Activated CD4-positive, alpha-beta T cell treated with anti-CD3 and anti-CD28 coated beads, Interleukin-10, Interleukin-2, amounts not matched to agents 100 ng/mL and 50 ng/mL, durations not matched to agents 16 hours and 8 hours (primary cell): ENCODE data around the gene ZRANB3.
"Not testable (repeated sequence)": the region's sequence is repeated elsewhere in the genome, so short reads cannot be mapped to it uniquely, and the experiment has no call there.

Experiments used
- DNase-seq: peaks from one replicate; pipeline ENCODE4 v3.0.0-alpha.2; 2020

ZRANB3 gene

GRCh38 chr2:135530313-135531230, at the start of gene ZRANB3:
Gene ZRANB3, minus strand, starts transcription at chr2:135531218.
- peak; percentile 97 for DNase-seq

DNA sequence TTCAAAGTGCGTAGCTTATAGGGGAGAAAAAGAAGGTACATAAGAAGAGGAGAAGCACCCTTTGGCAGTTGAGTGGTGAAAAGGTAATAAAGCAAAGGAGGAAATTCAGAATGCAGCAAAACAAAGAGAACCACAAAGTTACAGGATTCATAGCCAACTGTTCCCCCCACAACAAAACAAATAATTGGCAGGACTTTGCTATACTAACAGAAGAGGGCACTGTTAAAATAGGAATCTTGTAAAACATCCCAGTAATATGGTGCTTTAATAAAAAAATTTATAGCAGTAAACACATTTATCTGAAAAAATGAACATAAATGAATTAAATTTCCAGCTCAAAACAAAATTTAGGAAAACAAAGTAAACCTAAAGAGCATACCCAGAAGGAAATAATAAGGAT, 42.6 kb upstream of the ZRANB3 start:
- DNase-seq = no peak

DNA sequence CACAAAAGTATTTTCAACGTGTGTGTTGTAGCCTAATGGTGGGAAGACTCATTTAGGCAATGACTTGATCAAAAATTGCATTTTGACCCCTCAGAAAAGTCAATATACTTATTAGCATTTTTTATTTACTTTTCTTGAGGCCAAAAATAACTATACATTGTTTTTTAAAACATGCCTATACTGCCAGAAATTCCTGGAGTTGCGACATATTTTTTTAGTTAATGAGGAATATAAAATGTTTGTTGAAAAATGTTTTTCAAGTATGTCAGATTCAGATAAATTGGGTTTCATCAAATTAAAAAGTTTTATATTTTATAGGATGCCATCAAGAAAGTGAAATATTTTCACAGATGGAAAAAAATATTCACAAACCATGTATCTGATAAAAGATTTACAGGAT, 39.9 kb upstream of the ZRANB3 start:
- DNase-seq = no peak

DNA sequence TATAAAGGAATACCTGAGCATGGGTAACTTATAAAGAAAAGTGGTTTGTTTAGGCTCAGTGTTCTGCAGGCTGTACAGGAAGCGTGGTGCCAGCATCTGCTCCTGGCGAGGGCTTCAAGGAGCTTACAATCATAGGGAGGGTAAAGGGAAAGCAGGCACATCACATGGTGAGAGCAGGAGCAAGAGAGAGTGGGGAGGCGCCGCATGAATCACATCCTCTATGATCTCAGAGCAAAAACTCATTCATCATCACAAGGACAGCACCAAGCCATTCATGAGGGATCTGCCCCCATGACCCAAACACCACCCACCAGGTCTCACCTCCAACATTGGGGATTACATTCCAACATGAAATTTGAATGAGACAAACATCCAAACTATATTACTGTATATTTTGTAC, 32.8 kb upstream of the ZRANB3 start:
- DNase-seq = peak; percentile 21

DNA sequence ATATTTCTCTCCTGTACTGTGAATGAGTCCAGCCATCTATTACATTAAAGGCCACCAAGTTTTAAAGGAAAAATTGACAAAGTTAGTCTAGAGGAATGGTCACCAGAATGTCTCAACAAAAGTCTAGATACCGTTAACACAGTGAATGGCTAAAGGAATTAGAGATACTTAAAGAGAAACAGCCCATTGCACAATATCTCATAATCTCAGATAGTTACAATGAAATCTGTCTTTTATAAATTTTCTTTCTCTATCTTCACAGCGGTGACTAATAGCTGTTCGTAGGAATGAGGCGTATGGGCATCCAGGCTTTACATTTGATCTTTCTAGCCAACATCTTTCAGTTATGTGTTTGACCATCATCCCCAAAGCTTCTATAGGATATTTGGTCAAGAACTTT, 30.9 kb upstream of the ZRANB3 start:
- DNase-seq = no peak

DNA sequence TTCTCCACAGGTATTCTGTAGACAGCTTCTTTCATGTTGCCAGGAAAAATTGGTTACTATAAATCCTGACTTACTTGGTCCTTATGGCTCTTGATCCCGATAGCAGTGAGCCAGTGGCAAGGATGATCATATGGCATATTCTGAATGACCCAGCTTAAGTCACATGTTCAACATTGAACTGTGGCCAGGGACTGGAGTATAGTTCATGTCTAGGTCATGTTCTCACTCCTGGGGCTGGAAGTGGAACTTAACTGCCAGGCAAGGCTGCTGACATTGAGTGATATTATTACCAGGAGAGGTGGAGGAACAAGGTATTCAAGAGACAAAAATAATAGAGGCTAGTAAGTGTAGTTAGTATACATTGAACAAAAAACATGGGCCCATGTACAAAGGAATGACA, 26.5 kb upstream of the ZRANB3 start:
- DNase-seq = no peak

DNA sequence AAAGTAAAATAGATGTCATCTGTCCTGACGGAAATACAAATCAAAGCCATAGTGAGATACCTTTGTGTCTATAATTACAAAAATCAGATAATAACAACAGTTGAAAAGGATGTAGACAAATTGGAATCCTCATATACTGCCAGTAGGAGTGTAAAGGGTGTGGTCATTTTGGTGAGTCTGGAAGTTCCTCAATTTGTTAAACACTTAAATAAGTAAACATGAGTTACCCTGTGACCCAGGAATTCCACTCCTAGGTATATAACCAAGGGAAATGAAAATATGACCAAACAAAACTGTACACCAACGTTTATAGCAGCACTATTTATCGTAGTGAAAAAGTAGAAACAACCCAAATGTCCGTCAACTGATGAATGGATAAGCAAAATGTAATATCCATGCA, 24.3 kb upstream of the ZRANB3 start:
- no peak for DNase-seq

- no peak for DNase-seq
Observed at GRCh38 chr2:135552887-135553286, 21.9 kb upstream of the ZRANB3 start.

GRCh38 chr2:135551356-135551755, 20.3 kb upstream of the ZRANB3 start:
- no peak for DNase-seq

GRCh38 chr2:135547311-135547710, 16.3 kb upstream of the ZRANB3 start:
- no peak for DNase-seq

- DNase-seq = peak; percentile 76
Observed at GRCh38 chr2:135546436-135546835, 15.4 kb upstream of the ZRANB3 start.

DNA sequence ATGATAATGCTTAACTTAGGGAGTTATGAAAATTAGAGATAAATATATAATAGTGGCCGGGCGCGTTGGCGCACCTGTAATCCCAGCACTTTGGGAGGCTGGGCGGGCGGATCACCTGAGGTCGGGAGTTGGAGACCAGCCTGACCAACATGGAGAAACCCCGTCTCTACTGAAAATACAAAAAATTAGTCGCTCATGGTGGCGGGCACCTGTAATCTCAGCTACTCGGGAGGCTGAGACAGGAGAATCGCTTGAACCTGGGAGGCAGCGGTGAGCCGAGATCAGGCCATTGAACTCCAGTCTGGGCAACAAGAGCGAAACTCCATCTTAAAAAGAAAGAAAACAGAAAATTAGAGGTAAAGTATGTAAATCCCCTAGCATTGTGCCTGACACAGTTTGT, 2.5 kb upstream of the ZRANB3 start:
- DNase-seq = not testable (repeated sequence)

DNA sequence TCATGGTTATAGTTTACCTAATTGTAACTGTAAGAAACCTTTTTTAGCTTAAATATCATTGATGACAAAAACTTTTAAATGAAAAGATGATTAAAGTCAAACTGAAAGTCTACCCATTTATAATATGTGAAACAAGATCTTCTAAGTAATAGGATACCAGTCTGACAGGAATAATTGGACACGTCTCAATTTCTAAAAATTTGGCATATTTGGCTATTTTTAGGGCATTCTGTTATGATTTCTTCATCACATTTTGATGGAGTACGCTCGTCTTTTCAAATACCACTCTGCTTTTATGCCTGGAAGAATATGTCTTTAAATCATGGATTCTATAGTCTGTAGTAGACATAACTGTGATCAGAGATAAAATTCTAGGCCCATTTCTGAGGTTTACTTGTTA, 1.6 kb upstream of the ZRANB3 start:
- DNase-seq = no peak

DNA sequence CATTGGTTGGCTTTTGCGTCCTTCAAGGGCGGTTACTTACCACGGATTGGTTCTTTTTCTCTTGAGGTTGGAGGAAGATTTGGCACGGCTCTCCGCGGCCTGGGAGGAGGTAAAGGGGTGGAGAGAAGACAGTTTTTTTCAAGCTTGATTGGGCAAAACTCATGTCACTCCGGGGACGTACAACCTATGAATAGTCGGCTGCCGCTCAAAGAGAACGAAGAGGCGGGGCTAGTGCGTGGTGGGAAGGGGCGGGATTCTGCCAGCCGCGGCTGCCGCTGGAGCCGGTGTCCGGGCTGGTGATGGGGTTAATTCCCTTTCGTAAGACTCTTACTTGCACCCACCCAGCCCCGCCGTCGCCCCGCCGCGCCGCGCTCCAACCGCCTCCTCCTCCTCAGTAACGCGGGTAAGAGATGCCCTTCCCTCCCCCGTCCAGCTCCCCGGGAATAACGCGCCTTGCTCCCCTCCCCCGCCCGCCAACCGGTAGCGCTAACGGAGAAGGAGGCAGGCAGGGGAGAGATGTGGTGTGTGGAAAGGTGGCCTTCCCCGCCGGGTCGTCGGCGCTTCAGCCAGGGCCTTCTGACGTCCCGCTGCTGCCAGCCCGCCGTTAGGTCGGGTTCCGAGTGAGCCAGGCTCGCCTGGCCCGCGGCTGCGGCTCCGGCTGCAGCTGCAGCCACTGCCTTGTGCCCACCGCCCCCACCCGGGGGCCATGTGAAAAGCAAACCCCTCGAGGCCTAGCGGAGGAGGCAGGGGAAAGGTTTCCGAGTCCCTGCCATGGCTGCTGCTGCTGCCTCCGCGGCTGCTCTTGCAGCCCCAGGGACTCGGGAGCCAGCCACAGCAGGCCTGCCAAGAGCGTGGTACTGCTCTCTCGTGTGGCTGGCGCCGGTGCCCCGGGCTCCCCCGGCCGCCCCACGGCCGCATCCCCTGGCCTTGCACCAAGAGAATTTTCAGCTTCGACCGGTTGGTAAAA, 496 bp upstream of the ZRANB3 start, which contains the start of gene R3HDM1:
R3HDM1 (plus strand) TSS at position 254 of the 967 bp plus-strand sequence. CDS start 73,362 bp downstream, outside the sequence.
- DNase-seq = peak; percentile 99

GRCh38 chr2:135528006-135528405, 3.0 kb downstream of the ZRANB3 start:
- DNase-seq = no peak

GRCh38 chr2:135525786-135526185, 5.2 kb downstream of the ZRANB3 start:
- DNase-seq = peak; percentile 18

DNA sequence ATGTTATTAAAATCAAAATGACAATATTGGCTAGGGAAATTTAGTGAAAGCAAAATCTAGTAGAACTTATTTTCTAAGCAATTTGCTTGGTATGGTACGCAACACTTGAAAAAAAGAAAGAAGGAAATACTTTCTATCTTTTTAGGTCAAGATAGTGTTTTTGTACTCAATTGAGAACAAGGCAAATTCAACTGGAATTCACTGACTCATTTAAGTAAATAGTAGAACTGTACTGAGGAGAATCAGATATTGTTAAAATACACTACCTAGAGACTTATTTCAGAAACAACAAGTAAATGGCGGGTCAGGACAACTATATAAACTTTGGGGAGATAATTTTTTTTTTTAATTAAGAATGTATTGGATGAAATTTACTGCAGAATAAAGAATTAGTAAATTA, 18.9 kb downstream of the ZRANB3 start:
- no peak for DNase-seq

- DNase-seq = peak; percentile 4
Observed at GRCh38 chr2:135510577-135510976, 20.4 kb downstream of the ZRANB3 start.

- no peak for DNase-seq
Observed at GRCh38 chr2:135504811-135505210, 26.2 kb downstream of the ZRANB3 start.

DNA sequence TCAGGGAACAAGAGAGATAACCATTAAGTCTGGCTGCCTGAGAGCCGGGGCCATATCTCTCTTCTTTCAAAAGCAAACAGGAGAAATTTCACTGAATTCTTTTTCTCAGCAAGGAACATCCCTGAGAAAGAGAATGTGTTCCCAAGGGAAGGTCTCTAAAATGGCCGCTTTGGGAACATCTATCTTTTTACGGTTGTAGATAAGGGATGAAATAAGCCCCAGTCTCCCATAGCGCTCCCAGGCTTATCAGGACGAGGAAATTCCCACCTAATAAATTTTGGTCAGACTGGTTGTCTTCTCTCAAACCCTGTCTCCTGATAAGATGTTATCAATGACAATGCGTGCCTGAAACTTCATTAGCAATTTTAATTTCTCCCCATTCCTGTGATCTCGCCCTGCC, 32.4 kb downstream of the ZRANB3 start:
- DNase-seq = not testable (repeated sequence)

DNA sequence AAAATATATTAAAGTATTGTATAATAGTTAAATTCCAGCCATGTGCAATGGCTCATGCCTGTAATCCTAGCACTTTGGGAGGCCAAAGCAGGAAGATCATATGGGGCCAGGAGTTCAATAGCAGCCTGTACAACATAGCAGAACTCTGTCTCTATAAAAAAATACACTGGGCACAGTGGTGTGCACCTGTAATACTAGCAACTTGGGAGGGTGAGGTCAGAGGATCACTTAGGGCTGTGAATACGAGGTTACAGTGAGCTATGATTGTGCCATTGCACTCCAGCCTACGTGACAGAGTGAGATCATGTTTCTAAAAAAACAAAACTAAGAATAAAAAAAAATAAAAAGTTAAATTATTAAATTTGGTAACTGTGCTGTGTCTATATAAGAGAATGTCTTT, 36.1 kb downstream of the ZRANB3 start:
- no peak for DNase-seq

DNA sequence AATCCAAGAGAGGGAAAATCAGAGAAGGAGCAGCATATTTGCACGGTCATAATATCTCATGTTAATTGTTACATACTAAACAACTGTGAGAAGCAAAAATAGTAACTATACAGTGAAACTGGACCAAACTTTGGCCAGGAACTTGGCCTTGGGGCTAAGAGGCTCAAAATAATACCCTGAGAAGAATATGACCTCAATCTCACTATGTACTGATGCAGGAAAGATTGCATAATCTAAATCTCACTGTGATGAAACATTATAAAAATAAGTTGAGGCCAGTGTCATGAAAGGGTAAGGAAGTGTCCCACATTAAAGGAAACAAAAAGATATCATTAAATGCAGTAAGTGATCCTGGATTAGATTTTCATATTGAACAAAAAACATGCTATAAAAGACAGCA, 36.5 kb downstream of the ZRANB3 start:
- DNase-seq = no peak

DNA sequence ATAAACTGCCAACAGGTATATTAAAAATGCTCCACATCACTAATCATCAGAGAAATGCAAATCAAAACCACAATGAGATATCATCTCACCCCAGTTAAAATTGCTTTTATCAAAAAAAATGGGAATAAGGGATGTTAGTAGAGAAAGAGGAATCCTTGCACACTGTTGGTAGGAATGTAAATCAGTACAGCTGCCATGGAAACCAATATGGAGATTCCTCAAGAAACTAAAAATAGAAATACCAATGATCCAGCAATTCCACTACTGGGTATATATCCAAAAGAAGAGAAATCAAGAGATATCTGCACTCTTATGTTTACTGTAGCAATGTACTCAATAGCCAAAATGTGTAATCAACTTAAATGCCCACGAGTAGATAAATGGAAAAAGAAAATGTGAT, 40.6 kb downstream of the ZRANB3 start:
- no peak for DNase-seq

DNA sequence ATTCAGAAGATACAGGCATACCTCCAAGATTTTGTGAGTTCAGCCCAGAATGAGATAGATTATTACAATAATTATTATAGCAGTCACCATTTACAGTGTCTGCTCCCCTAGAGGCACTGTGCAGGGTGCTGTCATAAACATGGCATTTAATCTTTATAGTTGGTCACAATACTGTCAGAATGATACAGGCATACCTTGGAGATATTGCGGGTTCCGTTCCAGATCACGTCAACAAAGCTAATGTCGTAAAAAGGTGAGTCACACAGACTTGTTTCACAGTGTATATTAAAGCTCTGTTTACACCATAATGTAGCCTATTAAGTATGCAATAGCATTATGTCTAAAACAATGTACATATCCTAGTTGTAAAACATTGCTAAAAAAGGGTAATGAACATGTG, 45.6 kb downstream of the ZRANB3 start:
- no peak for DNase-seq
